Nephron (organoid): Measurements from ENCODE around the gene IMPG2.
A peak's percentile ranks its signal among the peaks of the same experiment; 100 is the strongest.

Experiments used
- H3K27ac Mint-ChIP-seq, 3 experiments: 2 replicates each; pipeline ENCODE4 v1.8.0; 2020; ENCODE audit warnings: mixed read lengths in 3 of 3, mild to moderate bottlenecking in 2 of 3, moderate library complexity in 1 of 3
- H3K27me3 Mint-ChIP-seq: 2 replicates; pipeline ENCODE4 v1.8.0; 2021; ENCODE audit warnings: low read depth, mild to moderate bottlenecking, moderate library complexity, mixed read lengths
- H3K36me3 Mint-ChIP-seq: 2 replicates; pipeline ENCODE4 v1.8.0; 2020; ENCODE audit warnings: low read depth, mixed read lengths
- H3K4me1 Mint-ChIP-seq: 2 replicates; pipeline ENCODE4 v1.8.0; 2020; ENCODE audit warnings: mixed read lengths
- H3K4me3 Mint-ChIP-seq, 3 experiments: 2 replicates each; pipeline ENCODE4 v1.8.0; 2020; ENCODE audit warnings: mild to moderate bottlenecking in 3 of 3, mixed read lengths in 3 of 3, moderate library complexity in 2 of 3
- H3K9me3 Mint-ChIP-seq: 2 replicates; pipeline ENCODE4 v1.8.0; 2020; ENCODE audit warnings: mixed read lengths
- CTCF ChIP-seq, 3 experiments: fragments of 200-600 bp; sonication (generic); IDR thresholded peaks; one replicate each; pipeline ENCODE4 v1.5.0; 2021; ENCODE audit warnings: antibody characterized with exemption in 3 of 3; ENCODE audit not compliant: unreplicated experiment in 3 of 3

Gene IMPG2

GRCh38 chr3:101262393-101263240, 57.8 kb downstream of the IMPG2 start:
- H3K4me1 Mint-ChIP-seq = peaks cover 47% of the 10 kb centered on the region
- no peak overlapping the region for H3K4me3 Mint-ChIP-seq
- H3K36me3 Mint-ChIP-seq = peaks cover 13% of the 10 kb centered on the region
- no peaks in the 10 kb centered on the region for H3K27me3 Mint-ChIP-seq
- H3K9me3 Mint-ChIP-seq = peaks cover 8% of the 10 kb centered on the region
- no peak for TF ChIP-seq CTCF (IDR thresholded peaks at IDR 0.05; ENCODE audit: unreplicated experiment in 3 of 3)
- H3K27ac Mint-ChIP-seq = peak overlapping the region; percentile 24 to 72 (median 67)

GRCh38 chr3:101261506-101261905, 58.9 kb downstream of the IMPG2 start:
- H3K4me3 Mint-ChIP-seq = no peak overlapping the region
- H3K4me1 Mint-ChIP-seq = peaks cover 49% of the 10 kb centered on the region
- peaks cover 8% of the 10 kb centered on the region for H3K9me3 Mint-ChIP-seq
- peaks cover 13% of the 10 kb centered on the region for H3K36me3 Mint-ChIP-seq
- H3K27me3 Mint-ChIP-seq = no peaks in the 10 kb centered on the region
- peak overlapping the region in 2 of 3 experiments; percentile 16 to 46 for H3K27ac Mint-ChIP-seq
- no peak for TF ChIP-seq CTCF (IDR thresholded peaks at IDR 0.05; ENCODE audit: unreplicated experiment in 3 of 3)

- Mint-ChIP-seq H3K27ac (peak overlapping the region in 1 of 3 experiments; percentile 25), H3K4me1 (peaks cover 55% of the 10 kb centered on the region), H3K27me3 (no peaks in the 10 kb centered on the region), H3K4me3 (no peak overlapping the region), H3K9me3 (peaks cover 5% of the 10 kb centered on the region), H3K36me3 (peaks cover 13% of the 10 kb centered on the region)
- no peak for TF ChIP-seq CTCF (IDR thresholded peaks at IDR 0.05; ENCODE audit: unreplicated experiment in 3 of 3)
Observed at GRCh38 chr3:101259485-101260341, 60.7 kb downstream of the IMPG2 start.

- Mint-ChIP-seq H3K4me1 (peaks cover 60% of the 10 kb centered on the region), H3K9me3 (no peaks in the 10 kb centered on the region), H3K27ac (peak overlapping the region; percentile 91 to 96 (median 92)), H3K27me3 (no peaks in the 10 kb centered on the region), H3K4me3 (no peak overlapping the region), H3K36me3 (no peaks in the 10 kb centered on the region)
- TF ChIP-seq CTCF (IDR thresholded peaks at IDR 0.05; ENCODE audit: unreplicated experiment in 3 of 3) = no peak
Observed at GRCh38 chr3:101256511-101256910, 63.9 kb downstream of the IMPG2 start.

GRCh38 chr3:101255441-101255840, 64.9 kb downstream of the IMPG2 start:
- no peaks in the 10 kb centered on the region for H3K9me3 Mint-ChIP-seq
- no peaks in the 10 kb centered on the region for H3K36me3 Mint-ChIP-seq
- H3K27ac Mint-ChIP-seq = peak overlapping the region; percentile 91 to 96 (median 92)
- no peak for TF ChIP-seq CTCF (IDR thresholded peaks at IDR 0.05; ENCODE audit: unreplicated experiment in 3 of 3)
- peaks cover 52% of the 10 kb centered on the region for H3K4me1 Mint-ChIP-seq
- no peak overlapping the region for H3K4me3 Mint-ChIP-seq
- H3K27me3 Mint-ChIP-seq = no peaks in the 10 kb centered on the region
